SK-N-SH (cell line): ENCODE measurements around the gene SLC28A3. TPM values are rescaled to one million over a fixed set of nuclear protein-coding genes. Genes with fewer than 3 reads are reported as not detected.

Source experiments
- CTCF ChIA-PET: fragments of 300-600, 350-600 bp; formaldehyde crosslinking; extraction: SDS; loops from one replicate; lab custom pipeline; 2021; lab: Yijun Ruan, JAX
- POLR2A ChIA-PET: fragments of 350-600 bp; sonication (Branson Sonifier 250); formaldehyde crosslinking; extraction: SDS; loops from one replicate; lab custom pipeline; 2020; ENCODE audit warnings: antibody characterized with exemption, inconsistent platforms; lab: Yijun Ruan, JAX
- DNase-seq: peaks from one replicate; pipeline ENCODE4 v3.0.0; 2012
- H2AFZ ChIP-seq: fragments of 200-600 bp; sonication (generic); 2 replicates; pipeline ENCODE4 v1.8.1; 2016; ENCODE audit warnings: antibody characterized with exemption, mild to moderate bottlenecking, low read depth
- H3F3A ChIP-seq: fragments of 200-600 bp; sonication (generic); replicated peaks from 2 replicates; pipeline ENCODE3; 2016; ENCODE audit warnings: antibody characterized with exemption, mild to moderate bottlenecking; ENCODE audit not compliant: insufficient read depth
- H3K27ac ChIP-seq, 2 experiments: fragments of 200-500 bp in 1 of 2; fragments of 200-600 bp in 1 of 2; sonication (Bioruptor generic) in 1 of 2; sonication (generic), shearing (Covaris generic) in 1 of 2; 2 replicates each; pipeline versions ENCODE4 v1.5.1 to v1.6.1; 2014 to 2016; ENCODE audit warnings: low read depth in 2 of 2, inconsistent platforms in 1 of 2, low read length in 1 of 2, mild to moderate bottlenecking in 1 of 2, mixed read lengths in 1 of 2
- H3K27me3 ChIP-seq: fragments of 200-600 bp; sonication (generic), shearing (Covaris generic); 2 replicates; pipeline ENCODE4 v1.6.1; 2016; ENCODE audit warnings: mixed run types; ENCODE audit not compliant: insufficient read depth
- H3K36me3 ChIP-seq, 2 experiments: fragments of 200-500 bp in 1 of 2; fragments of 200-600 bp in 1 of 2; sonication (Bioruptor generic) in 1 of 2; sonication (generic) in 1 of 2; replicated peaks in 1 of 2; 2 replicates each; pipeline versions ENCODE3 to v1.5.1; 2014 to 2016; ENCODE audit warnings: low read length in 1 of 2, mild to moderate bottlenecking in 1 of 2; ENCODE audit not compliant: insufficient read depth in 2 of 2, control insufficient read depth in 1 of 2
- H3K4me1 ChIP-seq, 2 experiments: fragments of 200-500 bp in 1 of 2; fragments of 200-600 bp in 1 of 2; sonication (Bioruptor generic) in 1 of 2; sonication (generic), shearing (Covaris generic) in 1 of 2; 2 replicates each; pipeline versions ENCODE4 v1.5.1 to v1.6.1; 2014 to 2016; ENCODE audit warnings: low read depth in 1 of 2, low read length in 1 of 2, mixed run types in 1 of 2; ENCODE audit not compliant: insufficient read depth in 2 of 2, control insufficient read depth in 1 of 2
- H3K4me2 ChIP-seq: fragments of 200-600 bp; sonication (generic), shearing (Covaris generic); 2 replicates; pipeline ENCODE4 v1.6.1; 2017; ENCODE audit warnings: mixed run types
- H3K4me3 ChIP-seq, 2 experiments: fragments of 200-500 bp in 1 of 2; fragments of 200-600 bp in 1 of 2; sonication (Bioruptor generic) in 1 of 2; sonication (generic), shearing (Covaris generic) in 1 of 2; 2 replicates each; pipeline versions ENCODE4 v1.5.1 to v1.8.1; 2014 to 2016; ENCODE audit warnings: low read depth in 2 of 2, inconsistent platforms in 1 of 2, low read length in 1 of 2, mild to moderate bottlenecking in 1 of 2, mixed read lengths in 1 of 2, moderate library complexity in 1 of 2
- H3K79me2 ChIP-seq: fragments of 200-600 bp; sonication (generic); 2 replicates; pipeline ENCODE4 v1.8.1; 2017; ENCODE audit warnings: mild to moderate bottlenecking; ENCODE audit not compliant: insufficient read depth
- H3K9ac ChIP-seq: fragments of 200-600 bp; sonication (generic); 2 replicates; pipeline ENCODE4 v1.6.1; 2017; ENCODE audit warnings: mixed run types
- H3K9me2 ChIP-seq: fragments of 200-600 bp; sonication (generic); 2 replicates; pipeline ENCODE4 v1.6.1; 2017; ENCODE audit warnings: mixed run types
- H3K9me3 ChIP-seq: fragments of 200-600 bp; sonication (generic); 2 replicates; pipeline ENCODE4 v1.6.1; 2017; ENCODE audit warnings: mixed run types, mild to moderate bottlenecking, moderate library complexity
- H4K20me1 ChIP-seq: fragments of 200-600 bp; sonication (generic); 2 replicates; pipeline ENCODE4 v1.6.1; 2017; ENCODE audit warnings: mild to moderate bottlenecking, mixed run types; ENCODE audit not compliant: insufficient read depth
- EP300 ChIP-seq, 2 experiments: IDR thresholded peaks; 2 replicates each; pipeline versions ENCODE4 v1.4.0 to v1.6.1; 2012; ENCODE audit warnings: borderline replicate concordance in 1 of 2, low read depth in 1 of 2, low read length in 1 of 2
- EZH2phosphoT487 ChIP-seq: fragments of 200-600 bp; sonication (generic); IDR thresholded peaks from 2 replicates; pipeline ENCODE4 v1.6.1; 2017; ENCODE audit warnings: low read depth, mixed run types, mild to moderate bottlenecking, antibody characterized with exemption, moderate library complexity, borderline replicate concordance
- FOSL2 ChIP-seq: IDR thresholded peaks from 2 replicates; pipeline ENCODE4 v1.4.0; 2012; ENCODE audit warnings: low read depth, mild to moderate bottlenecking, moderate library complexity, borderline replicate concordance
- FOXJ3 ChIP-seq: sonication (generic); formaldehyde crosslinking; IDR thresholded peaks from 2 replicates; pipeline ENCODE4 v1.5.1; 2020; ENCODE audit warnings: mild to moderate bottlenecking, missing genetic modification reagents
- GATA2 ChIP-seq: sonication (generic); formaldehyde crosslinking; IDR thresholded peaks from 2 replicates; pipeline ENCODE4 v1.5.0; 2020; ENCODE audit warnings: mild to moderate bottlenecking, missing genetic modification reagents
- NFIC ChIP-seq: IDR thresholded peaks from 2 replicates; pipeline ENCODE4 v1.4.0; 2012; ENCODE audit warnings: borderline replicate concordance
- POLR2AphosphoS5 ChIP-seq: IDR thresholded peaks from 2 replicates; pipeline ENCODE4 v1.6.1; 2012; ENCODE audit warnings: low read depth, low read length
- RAD21 ChIP-seq: IDR thresholded peaks from 2 replicates; pipeline ENCODE4 v1.6.1; 2012; ENCODE audit warnings: mild to moderate bottlenecking, low read length
- RCOR1 ChIP-seq: fragments of 150-350 bp; IDR thresholded peaks from 2 replicates; pipeline ENCODE4 v1.6.1; 2017; ENCODE audit warnings: antibody characterized with exemption, low read length
- RXRA ChIP-seq: IDR thresholded peaks from 2 replicates; pipeline ENCODE4 v1.4.0; 2012; ENCODE audit warnings: low read depth, mild to moderate bottlenecking, borderline replicate concordance
- SIN3A ChIP-seq: IDR thresholded peaks from 2 replicates; pipeline ENCODE4 v1.6.1; 2012; ENCODE audit warnings: low read depth, mild to moderate bottlenecking, low read length, moderate library complexity, borderline replicate concordance
- WGBS: methylation state at CpG from one replicate; pipeline ENCODE4 v1.1.6; 2017; ENCODE audit warnings: low lambda C conversion rate; 5-methylcytosine and 5-hydroxymethylcytosine counted together
- polyA plus RNA-seq, 3 experiments: library from polyadenylated mRNA; depleted of rRNA; stranded (reverse); fragments of >200 nt; gene quantifications; 2 replicates each; pipeline ENCODE4 v1.2.3, GENCODE V29; 2012
- TF ChIP-seq, protein P1 (sequence below): IDR thresholded peaks from 2 replicates; pipeline ENCODE4 v1.4.0; 2012; ENCODE audit warnings: low read depth, borderline replicate concordance
- TF ChIP-seq, protein P2 (sequence below): IDR thresholded peaks from 2 replicates; pipeline ENCODE4 v1.4.0; 2012; ENCODE audit warnings: low read depth
- TF ChIP-seq, protein P3 (sequence below): IDR thresholded peaks from 2 replicates; pipeline ENCODE4 v1.6.1; 2012; ENCODE audit warnings: mild to moderate bottlenecking, low read depth, low read length, moderate library complexity

SLC28A3 gene
- polyA plus RNA-seq, 1 of the 3 experiments (the other 2 are of a cell fraction) = 0.23 TPM

DNA sequence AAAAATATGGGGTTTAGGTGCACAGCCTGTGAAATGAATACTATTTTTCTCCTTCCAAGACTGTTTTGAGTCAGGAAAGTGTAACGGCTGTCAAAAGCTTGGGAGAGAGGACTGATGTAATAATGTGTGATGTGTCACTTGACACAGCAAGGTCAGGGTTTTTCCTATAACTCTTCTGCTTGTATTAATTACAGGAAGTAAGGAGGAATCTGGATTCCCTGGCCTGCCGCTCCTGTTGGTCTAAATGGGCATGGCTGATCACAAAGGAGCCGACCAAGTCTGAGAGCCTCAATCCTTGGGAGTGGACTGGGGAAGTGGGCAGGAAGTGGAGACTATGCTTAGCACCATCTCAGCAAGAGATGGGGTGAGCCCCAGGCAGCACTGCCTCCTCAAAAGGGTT is 16.7 kb upstream of the SLC28A3 start:
- POLR2A ChIA-PET = no interaction called here
- WGBS = 64% methylated on average over 3 of the region's 3 CpGs
- Histone ChIP-seq H3K4me2 (no peak overlapping the region), H3K9me2 (no peaks in the 10 kb centered on the region), H3F3A (no peaks in the 10 kb centered on the region), H3K79me2 (no peaks in the 10 kb centered on the region), H3K4me1 (no peaks in the 10 kb centered on the region), H2AFZ (no peak overlapping the region), H3K36me3 (no peaks in the 10 kb centered on the region), H3K4me3 (no peak overlapping the region), H3K9ac (no peak overlapping the region), H4K20me1 (no peaks in the 10 kb centered on the region), H3K27ac (no peak overlapping the region), H3K9me3 (no peaks in the 10 kb centered on the region), H3K27me3 (no peaks in the 10 kb centered on the region)
- TF ChIP-seq, protein P1, sequence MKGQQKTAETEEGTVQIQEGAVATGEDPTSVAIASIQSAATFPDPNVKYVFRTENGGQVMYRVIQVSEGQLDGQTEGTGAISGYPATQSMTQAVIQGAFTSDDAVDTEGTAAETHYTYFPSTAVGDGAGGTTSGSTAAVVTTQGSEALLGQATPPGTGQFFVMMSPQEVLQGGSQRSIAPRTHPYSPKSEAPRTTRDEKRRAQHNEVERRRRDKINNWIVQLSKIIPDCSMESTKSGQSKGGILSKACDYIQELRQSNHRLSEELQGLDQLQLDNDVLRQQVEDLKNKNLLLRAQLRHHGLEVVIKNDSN = no peak
- TF ChIP-seq, protein P2, sequence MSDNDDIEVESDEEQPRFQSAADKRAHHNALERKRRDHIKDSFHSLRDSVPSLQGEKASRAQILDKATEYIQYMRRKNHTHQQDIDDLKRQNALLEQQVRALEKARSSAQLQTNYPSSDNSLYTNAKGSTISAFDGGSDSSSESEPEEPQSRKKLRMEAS = no peak
- CTCF ChIA-PET = interaction anchor here (1.0 to 1.8 kb wide), 2 partner anchors 11 to 42 kb away, joined by 3 to 4 read pairs; no protein-coding TSS in a partner anchor
- no peak for DNase-seq

DNA sequence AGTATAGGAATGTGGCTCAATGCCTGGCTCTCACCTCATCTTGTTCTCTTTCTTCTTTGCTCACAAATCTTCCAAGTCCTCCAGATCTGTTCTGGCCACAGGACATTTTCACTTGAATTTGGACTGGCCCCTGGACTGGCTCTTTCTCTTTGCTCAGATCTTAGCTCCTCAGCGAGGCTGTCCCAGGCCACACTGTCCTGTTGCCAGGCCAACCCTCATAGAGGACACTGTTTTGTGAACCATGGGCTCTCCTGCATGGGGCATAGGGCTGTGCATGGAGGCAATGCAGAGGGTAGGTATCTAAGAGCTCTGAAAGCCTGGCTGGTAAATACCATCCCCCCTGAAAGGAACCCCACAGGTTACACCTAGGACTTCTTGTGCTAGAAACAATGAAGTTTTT is 13.5 kb upstream of the SLC28A3 start:
- no peaks in the 10 kb centered on the region for H3K9me3 ChIP-seq
- TF ChIP-seq NFIC = no peak
- TF ChIP-seq RCOR1 = no peak
- no peak for TF ChIP-seq FOSL2
- TF ChIP-seq, protein P3, sequence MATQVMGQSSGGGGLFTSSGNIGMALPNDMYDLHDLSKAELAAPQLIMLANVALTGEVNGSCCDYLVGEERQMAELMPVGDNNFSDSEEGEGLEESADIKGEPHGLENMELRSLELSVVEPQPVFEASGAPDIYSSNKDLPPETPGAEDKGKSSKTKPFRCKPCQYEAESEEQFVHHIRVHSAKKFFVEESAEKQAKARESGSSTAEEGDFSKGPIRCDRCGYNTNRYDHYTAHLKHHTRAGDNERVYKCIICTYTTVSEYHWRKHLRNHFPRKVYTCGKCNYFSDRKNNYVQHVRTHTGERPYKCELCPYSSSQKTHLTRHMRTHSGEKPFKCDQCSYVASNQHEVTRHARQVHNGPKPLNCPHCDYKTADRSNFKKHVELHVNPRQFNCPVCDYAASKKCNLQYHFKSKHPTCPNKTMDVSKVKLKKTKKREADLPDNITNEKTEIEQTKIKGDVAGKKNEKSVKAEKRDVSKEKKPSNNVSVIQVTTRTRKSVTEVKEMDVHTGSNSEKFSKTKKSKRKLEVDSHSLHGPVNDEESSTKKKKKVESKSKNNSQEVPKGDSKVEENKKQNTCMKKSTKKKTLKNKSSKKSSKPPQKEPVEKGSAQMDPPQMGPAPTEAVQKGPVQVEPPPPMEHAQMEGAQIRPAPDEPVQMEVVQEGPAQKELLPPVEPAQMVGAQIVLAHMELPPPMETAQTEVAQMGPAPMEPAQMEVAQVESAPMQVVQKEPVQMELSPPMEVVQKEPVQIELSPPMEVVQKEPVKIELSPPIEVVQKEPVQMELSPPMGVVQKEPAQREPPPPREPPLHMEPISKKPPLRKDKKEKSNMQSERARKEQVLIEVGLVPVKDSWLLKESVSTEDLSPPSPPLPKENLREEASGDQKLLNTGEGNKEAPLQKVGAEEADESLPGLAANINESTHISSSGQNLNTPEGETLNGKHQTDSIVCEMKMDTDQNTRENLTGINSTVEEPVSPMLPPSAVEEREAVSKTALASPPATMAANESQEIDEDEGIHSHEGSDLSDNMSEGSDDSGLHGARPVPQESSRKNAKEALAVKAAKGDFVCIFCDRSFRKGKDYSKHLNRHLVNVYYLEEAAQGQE = no peak
- TF ChIP-seq EP300 (IDR thresholded peaks at IDR 0.05; ENCODE audit: borderline replicate concordance in 1 of 2, low read depth in 1 of 2, low read length in 1 of 2) = no peak
- no peak for TF ChIP-seq RXRA
- no peak for TF ChIP-seq SIN3A
- TF ChIP-seq, protein P2 = no peak
- TF ChIP-seq GATA2 = no peak
- no peak for TF ChIP-seq FOXJ3
- no peak for TF ChIP-seq RAD21
- TF ChIP-seq, protein P1 = no peak
- TF ChIP-seq POLR2AphosphoS5 = no peak
- TF ChIP-seq EZH2phosphoT487 = no peak
- TF ChIP-seq, all 33 proteins: peak for 0
- Histone ChIP-seq H3K4me3 (no peak overlapping the region), H3K36me3 (no peaks in the 10 kb centered on the region), H3K27ac (no peak overlapping the region), H3K9me2 (no peaks in the 10 kb centered on the region), H3F3A (no peaks in the 10 kb centered on the region), H3K4me2 (no peak overlapping the region), H3K4me1 (no peaks in the 10 kb centered on the region), H3K79me2 (no peaks in the 10 kb centered on the region), H2AFZ (no peak overlapping the region), H3K27me3 (no peaks in the 10 kb centered on the region), H4K20me1 (no peaks in the 10 kb centered on the region), H3K9ac (no peak overlapping the region)
- POLR2A ChIA-PET = no interaction called here
- CTCF ChIA-PET = no interaction called here
- WGBS = 58% methylated on average over 1 of the region's 1 CpG
- DNase-seq = no peak
